ENCODE data around the gene WHAMM.
"Not testable (repeated sequence)": the region's sequence is repeated elsewhere in the genome, so short reads cannot be mapped to it uniquely, and the experiment has no call there.

Gene WHAMM, protein sequence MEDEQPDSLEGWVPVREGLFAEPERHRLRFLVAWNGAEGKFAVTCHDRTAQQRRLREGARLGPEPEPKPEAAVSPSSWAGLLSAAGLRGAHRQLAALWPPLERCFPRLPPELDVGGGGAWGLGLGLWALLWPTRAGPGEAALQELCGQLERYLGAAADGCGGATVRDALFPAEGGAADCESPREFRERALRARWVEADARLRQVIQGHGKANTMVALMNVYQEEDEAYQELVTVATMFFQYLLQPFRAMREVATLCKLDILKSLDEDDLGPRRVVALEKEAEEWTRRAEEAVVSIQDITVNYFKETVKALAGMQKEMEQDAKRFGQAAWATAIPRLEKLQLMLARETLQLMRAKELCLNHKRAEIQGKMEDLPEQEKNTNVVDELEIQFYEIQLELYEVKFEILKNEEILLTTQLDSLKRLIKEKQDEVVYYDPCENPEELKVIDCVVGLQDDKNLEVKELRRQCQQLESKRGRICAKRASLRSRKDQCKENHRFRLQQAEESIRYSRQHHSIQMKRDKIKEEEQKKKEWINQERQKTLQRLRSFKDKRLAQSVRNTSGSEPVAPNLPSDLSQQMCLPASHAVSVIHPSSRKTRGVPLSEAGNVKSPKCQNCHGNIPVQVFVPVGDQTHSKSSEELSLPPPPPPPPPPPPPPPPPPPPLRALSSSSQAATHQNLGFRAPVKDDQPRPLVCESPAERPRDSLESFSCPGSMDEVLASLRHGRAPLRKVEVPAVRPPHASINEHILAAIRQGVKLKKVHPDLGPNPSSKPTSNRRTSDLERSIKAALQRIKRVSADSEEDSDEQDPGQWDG

DNA sequence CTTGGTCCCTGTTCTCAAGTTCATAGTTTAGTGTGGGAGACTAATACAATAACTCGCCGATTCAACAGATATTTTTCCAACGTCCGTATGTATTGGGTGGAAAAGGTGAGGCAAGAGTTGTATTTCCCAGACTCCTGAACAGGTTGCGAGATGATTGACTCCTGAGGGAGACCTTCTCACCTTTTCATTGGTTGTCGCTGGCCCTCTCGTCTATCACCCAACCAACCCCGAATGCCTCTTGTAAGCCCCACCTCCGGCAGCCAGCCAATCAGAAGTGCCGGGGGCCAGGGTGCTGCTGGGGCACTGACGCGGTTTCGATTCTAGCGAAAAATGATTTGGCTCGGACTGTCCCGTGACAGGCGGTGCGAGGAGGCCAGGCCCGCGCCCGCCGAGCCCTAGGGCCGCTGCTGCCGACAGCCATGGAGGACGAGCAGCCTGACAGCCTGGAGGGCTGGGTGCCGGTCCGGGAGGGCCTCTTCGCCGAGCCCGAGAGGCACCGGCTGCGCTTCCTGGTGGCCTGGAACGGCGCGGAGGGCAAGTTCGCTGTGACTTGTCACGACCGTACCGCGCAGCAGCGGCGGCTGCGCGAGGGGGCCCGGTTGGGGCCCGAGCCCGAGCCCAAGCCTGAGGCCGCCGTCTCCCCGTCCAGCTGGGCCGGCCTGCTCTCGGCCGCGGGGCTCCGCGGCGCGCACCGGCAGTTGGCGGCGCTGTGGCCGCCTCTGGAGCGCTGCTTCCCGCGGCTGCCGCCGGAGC is at the start of gene WHAMM:
Gene WHAMM, plus strand, starts transcription at position 321 of the 753 bp plus-strand sequence. Its CDS starts 99 bp downstream, at position 420.
- FAIRE-seq, result peak; percentile 90

DNA sequence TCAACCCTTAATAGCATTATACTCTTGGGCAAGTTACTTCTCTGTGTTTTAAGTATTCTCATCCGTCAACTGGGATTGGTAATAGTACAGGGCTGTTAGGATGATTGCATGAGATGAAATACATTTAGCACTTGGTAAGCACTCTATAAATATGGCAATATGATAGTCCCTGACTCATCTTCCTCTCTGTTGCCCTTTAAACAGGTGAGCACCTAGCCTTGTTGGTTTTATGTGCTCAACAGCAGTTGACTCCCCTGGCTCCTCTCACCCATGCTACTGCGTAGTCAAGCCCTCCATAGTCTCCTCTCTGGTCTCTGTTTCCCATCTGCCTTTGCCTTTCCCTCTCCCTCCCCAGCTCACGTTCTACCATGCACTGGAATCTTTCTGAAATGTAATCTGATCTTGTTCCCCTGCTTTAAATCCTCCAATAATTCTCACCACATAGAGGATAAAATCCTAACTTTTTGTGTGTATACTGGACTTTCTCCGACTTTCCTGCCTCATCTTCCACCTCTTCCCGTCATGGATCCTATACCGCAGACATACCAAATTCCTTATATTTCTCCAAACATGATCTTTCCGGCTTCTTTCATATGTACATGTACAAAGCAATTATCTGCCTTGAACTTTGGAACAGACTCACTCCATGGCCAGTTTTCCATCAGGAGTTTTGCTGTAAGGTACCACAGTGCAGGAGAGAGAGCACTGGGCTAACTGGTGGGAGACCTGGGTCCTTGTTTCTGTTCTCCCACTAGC is 45.9 kb upstream of the WHAMM start:
- no peak for FAIRE-seq

DNA sequence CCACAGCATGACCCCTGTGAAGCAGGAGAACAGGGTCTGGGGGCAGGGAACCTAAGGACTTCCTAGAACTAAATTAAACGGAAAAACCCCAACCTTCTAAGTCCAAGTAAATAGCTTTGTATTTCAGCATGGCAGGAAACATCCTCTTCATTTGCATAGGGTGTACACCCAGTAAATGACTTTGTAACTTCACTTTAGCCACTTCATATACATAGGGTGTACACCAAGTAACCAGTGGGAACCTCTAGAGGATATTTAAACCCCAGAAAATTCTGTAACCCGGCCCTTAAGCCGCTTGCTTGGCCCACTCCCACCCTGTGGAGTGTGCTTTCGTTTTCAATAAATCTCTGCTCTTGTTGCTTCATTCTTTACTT is 45.3 kb upstream of the WHAMM start:
- no peak for FAIRE-seq

DNA sequence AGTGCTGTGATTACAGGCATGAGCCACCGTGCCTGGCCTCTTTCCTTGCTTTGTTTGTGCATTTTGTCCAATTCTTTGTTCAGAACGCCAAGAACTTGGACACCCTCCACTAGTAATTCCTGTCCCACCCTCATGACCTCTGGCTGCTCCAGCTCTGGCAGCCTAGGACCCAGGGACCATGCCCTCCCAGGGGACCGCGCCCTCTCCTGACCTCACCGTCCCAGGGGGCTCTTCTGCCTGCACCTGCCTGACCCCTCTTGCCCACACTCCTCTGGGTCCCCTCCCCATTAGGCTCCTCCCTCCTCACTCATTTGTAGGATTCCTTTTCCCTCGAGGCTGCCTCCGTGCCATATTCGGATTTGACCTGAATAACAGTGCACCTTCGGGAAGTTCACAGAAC is 44.7 kb upstream of the WHAMM start:
- no peak for FAIRE-seq

DNA sequence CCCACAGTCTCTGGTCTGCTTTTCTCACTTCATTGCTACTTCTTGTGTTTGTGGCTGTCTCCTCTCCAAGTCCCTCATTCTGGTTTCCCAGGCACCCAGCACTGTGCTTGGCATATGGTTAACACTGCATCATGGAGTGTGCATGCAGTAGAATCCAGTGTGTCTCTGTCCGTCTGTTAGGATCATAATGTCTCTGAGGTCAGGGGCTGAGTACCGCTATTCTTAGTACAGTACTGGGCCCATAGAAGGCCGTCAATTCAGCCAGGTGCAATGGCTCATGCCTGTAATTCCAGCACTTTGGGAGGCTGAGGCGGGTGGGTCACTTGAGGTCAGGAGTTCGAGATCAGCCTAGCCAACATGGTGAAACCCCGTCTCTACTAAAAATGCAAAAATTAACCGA is 43.2 kb upstream of the WHAMM start:
- not testable (repeated sequence) for FAIRE-seq

DNA sequence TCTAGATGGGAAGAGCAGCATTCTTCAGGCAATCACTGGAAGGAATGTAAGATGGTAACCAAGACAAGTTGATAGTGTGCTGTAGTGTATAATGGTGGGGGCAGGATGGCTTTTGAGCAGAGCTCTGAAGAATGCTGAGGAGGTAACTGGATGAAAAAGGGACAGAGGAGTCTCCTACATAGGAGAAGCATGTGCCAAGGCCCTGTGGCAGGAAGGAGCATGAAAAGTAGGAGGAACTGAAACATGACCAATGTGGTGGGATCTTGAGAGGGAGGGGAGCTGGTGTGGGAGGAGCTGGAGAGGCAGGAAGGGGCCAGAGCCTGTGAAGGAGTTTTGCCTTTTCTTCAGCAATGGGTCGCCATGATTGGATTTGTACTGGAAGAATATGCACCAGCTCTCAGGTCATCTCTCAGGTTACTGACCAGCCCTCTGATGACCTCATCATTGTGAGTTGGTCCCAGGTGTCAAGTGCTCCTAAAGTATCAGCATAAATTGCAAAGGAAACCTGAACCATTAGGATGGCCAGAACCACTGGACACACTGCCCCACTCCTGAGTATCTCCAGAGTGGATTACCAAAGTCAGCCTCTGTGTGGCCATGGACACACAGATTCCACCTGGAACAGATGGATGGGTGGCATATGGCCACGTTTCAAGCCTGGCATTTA is 42.1 kb upstream of the WHAMM start:
- FAIRE-seq, result no peak

DNA sequence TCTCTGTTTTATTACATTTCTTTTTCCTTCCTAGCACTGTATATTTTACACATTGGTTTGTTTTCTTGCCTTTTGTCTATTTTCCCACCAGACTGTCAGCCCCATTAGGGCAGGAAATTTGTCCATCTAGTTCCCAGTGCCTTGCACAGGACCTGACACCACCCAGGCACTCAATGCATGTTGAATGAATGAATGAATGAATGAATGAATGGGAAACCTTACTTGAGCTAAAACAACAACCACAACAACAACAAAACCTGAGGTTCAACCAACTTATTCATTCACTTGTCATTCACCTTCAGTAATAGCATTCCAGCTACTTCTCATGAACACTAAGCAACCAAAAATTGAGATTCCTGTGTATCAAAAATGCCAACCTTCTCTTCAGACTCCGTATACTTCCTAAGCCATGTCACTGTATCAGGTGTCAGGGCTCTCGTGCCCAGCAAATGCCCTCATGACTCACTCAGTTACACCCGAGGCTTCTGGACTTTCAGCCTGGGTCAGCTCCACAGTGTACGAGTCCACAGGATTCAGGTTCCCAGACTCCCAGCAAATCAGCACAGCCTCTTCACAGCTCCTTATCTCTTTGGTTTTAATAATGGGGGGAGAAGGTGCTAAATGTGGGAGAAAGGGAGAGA is 40.9 kb upstream of the WHAMM start:
- no peak for FAIRE-seq

DNA sequence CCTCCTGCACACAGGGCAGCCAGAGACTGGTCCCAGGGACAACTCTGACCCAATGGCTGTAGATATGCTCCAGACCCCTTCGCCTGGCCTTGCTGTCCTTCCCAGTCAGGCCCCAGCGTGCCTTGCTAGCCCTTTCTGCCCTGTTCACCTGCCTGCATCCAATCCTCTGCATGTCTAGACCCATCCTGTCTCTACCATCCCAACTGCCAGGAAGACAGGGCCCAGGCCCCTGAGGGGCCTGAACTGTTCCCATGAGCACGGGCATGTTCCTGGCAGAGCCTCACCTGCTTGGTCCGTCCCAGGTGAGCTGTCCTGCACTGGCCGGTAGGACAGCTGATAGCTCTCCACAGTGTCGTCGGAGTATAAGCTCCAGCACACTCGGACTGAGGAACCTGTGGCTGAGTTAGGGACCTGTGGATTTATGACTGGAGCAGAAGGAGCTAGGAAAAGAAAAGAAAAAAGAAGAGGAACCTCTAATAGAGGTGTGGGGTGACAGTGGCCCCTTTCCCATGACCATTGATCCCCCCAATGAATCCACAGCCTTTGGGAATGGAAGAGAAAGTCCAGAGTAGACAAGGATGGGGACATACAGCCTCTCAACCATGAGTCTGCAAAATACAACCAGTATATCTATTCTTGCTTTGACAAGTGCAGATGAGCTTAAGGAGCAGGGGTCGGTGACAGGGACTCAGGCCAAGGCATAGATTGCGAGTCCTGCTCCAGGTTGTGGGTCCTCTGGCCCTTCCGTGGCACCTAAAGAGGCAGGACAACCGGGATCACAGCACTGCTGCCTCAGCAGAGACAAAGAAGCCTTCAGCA is 37.4 kb upstream of the WHAMM start:
- no peak for FAIRE-seq

DNA sequence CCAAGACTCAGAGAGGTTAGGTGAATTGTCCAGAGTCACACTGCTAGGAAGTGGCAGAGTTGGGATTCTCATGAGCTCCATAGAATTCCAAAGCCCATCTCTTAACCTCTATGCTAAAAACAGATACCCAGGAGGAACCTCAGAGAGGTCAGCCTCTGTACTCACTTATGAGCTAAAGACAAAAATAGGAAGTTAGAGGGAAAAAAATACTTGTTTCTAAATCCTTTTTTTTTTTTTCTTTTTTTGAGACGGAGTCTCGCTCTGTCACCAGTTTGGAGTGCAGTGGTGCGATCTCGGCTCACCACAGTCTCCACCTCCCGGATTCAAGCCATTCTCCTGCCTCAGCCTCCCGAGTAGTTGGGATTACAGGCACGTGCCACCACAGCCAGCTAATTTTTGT is 34.9 kb upstream of the WHAMM start:
- no peak for FAIRE-seq

DNA sequence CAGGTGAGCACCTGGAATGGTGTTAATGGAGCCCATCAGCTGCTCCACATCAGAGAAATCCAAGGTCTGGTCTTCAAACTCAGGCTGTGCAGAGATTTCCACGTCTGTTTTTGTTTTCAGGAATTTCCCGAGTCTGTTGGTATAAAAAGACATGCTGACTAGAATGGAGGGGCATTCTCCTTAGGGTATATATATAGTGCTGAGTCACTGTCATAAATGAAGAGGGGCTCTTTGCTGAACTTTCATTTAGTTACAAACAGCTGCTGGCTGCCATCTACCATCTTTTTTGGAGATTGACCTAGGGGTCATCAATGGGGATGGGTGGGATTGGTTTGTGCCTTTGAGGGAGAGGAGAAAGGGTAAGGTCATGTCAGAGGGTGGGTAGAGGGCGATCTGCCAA is 30.7 kb upstream of the WHAMM start:
- FAIRE-seq, result no peak

DNA sequence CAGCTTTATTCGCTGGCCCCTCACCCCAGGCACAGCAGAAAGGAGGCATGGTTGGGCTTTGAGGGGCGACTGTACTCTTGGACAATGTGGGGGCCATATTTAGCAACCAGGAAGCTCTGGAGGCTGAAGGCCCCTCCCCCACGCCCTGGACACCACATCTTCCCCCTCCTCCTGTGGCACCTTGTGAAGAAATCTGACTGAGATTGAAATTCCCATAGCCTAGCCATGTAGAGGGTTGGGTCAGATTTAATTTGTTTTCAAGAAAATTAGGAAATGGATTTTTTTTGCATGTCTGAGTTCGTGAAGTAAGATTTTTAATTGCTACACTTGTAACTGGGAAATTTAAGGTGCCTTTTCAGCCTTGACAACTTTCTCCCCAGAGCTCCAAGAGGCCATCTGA is 28.1 kb upstream of the WHAMM start:
- no peak for FAIRE-seq

DNA sequence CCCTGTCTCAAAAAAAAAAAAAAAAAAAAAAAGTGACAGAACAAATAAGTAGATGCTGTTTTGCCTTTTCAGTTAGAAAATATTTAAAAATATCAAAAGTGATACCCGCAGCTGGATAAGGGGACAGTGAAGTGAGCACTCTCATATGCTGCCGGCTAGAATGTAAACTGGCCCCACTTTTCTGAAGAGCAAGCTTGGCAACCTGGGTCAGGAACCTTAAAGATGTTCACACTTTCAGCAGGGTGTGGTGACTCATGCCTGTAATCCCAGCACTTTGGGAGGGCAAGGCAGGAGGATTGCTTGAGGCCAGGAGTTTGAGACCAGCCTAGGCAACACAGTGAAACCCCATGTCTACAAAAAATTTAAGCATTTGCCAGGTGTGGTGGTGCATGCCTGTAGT is 20.9 kb upstream of the WHAMM start:
- FAIRE-seq, result no peak

DNA sequence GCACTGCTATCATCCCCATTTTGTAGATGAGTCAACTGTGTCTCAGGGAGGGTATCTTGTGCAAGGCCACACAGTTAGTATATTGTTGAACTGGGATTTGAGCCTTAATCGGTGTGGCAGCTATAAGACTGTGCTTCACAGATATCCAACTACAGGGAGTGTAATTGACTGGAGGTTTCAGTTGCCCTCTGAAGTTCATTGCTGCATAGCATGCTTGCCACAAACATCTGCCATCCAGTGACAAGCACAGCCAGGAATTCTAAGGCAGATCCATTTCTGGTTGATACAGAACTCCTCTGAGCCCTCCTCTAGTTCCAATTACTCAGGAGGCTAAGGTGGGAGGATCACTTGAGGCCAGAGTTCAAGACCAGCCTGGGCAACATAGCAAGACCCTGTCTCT is 19.9 kb upstream of the WHAMM start:
- no peak for FAIRE-seq

DNA sequence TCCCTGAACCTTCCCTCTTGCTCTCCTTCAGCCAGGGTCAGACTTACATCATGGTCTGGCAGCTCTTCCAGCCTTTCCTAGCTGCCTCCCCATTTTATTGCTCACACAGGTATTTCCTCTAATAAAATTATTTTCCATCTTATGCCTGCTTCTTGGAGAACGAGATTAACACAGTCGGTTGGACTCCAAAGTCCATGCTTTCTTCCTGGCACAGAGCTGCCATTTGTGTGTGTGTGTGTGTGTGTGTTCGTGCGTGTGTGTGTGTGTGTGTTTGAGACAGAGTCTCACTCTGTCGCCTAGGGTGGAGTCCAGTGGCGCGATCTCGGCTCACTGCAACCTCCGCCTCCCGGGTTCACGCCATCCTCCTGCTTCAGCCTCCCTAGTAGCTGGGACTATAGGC is 19.1 kb upstream of the WHAMM start:
- no peak for FAIRE-seq

DNA sequence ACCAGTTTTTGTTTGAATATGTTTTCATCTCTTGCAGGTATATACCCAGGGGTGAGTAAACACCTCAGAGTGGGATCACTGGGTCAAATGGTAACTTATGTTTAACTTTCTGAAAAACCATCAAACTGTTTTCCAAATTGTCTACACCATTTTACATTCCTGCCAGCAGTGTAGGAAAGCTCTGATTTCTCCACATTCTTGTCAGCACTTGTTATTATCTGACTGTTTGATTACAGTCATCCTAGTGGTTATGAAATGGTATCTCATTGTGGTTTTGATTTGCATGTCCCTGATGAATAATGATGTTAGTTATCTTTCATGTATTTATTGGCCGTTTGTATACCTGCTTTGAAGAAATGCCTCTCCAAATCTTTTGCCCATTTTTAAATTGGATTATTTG is 17.4 kb upstream of the WHAMM start:
- no peak for FAIRE-seq

DNA sequence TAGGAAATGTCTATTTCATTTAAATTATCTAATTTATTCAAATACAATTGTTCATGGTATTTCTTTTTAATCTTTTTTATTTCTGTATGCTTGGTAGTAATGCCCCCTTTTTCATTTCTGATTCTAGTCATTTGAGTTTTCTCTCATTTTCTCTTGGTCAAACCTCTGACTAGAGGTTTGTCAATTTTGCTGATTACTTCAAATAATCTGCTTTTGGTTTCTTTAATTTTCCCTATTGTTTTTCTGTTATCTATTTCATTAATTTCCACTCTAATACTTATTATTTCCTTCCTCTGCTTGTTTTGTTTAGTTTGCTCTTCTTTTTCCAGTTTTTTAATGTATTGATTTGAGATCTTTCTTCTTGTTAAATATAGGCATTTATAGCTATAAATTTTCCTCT is 15.7 kb upstream of the WHAMM start:
- no peak for FAIRE-seq

DNA sequence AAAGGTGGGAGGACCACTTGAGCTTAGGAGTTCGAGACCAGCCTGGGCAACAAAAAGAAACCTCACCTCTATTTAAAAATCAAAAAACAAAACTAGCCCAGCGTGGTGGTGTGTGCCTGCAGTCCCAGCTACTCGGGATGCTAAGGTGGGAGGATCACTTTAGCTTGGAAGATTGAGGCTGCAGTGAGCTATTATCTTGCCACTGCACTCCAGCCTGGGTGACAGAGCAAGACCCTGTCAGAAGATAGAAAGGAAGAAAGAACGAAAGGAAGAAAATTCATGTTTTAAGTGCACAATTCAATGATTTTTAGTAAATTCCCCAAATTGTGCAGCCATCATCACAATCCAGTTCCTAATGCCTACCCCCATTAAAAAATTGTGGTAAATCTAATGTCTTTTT is 11.3 kb upstream of the WHAMM start:
- FAIRE-seq, result no peak

DNA sequence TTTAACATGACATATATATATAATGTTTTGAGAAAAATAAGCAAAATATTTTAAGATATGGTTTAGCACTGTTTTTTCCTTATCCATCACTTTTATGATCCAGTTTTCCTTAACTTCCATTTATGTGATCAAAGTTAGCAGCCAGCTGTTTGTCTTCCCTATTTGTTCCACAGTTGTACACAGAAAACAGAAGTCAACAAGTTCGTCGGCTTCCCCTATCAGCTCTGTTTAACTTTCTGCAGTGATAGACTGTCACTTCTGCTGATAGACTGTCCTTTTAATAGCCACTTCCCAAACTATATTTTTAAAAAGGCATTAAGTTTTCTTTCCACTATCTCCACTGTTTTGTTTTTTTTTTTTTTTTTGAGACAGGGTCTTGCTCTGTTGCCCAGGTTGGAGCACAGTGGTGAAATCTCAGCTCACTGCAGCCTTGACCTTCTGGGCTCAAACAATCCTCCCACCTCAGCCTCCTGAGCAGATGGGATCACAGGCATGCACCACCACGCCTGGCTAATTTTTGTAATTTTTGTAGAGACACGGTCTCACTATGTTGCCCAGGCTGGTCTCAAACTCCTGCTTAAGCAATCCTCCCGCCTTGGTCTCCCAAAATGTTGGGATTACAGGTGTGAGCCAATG is 10.8 kb upstream of the WHAMM start:
- no peak for FAIRE-seq

DNA sequence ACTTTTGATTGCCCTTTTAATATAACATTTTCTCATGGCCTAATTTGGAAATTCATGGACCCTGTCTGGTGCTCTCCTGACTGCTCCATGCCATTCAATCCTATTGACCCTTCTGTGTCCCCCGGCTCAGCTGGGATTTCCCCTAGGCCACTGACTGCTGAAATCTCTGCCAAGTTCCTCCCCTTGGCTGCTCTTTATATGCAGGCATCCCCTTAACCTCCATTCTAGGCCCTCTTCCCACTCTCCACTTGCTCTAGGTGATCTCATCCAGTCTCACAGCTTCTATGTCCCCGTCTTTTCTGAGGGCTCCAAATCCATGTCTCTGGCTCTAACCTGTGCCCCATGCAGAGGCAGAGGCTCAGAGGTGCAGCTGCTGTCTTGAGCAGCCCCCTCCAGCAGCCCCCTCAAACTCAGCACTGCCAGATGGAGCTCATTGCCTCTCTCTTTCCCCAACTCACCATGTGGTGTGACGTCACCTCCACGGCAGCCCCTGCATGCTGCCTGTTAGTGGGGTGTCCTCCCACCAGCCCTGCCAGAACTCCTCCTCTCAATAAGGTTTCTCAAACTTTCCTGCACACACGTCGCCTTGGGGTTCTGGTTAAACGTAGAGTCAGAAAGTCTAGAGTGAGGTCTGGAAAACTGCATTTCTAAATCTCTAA is 10.1 kb upstream of the WHAMM start:
- no peak for FAIRE-seq

DNA sequence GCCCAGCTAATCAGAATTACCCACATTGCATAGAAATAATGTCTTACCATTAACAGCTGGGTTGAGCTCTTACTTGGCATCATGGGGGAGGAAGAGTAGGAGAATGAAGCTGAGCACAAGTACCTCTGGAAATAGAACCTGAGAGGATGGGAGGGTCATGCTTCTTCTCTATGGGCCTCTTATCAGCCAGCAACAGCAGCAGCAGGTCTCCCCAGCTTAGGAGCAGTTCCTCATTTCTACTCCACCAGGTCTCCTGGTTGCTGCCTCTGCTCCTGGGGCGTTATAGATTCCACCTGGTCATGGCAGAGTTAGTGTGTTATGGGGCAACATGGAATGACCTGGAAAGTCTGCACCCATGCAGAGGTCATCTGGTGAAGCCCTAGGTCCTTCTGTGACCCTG is 6.9 kb upstream of the WHAMM start:
- FAIRE-seq, result no peak

Measured in endometrium (tissue), 2 donors.